Stimulated activated CD4-positive, alpha-beta T cell treated with anti-CD3 and anti-CD28 coated beads, Interleukin-12 subunit alpha, Interleukin-12 subunit beta, amount 100 ng/mL, for 4 hours (primary cell): ENCODE measurements around the gene TRPM3.

Source experiments
- DNase-seq: peaks from one replicate; pipeline ENCODE4 v3.0.0-alpha.2; 2020

Gene TRPM3

DNA sequence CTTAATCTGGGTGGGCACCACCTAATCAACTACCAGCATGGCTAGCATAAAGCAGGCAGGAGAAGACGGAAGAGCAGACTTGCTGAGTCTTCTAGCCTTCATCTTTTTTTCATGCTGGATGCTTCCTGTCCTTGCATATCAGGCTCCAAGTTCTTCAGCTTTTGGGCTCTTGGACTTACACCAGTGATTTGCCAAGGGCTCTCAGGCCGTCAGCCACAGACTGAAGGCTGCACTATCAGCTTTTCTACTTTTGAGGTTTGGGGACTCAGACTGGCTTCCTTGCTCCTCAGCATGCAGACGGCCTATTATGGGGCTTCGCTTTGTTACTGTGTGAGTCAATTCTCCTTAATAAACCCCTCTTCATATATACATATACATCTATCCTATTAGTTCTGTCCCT, 180.2 kb downstream of the TRPM3 start:
- DNase-seq, result no peak

DNA sequence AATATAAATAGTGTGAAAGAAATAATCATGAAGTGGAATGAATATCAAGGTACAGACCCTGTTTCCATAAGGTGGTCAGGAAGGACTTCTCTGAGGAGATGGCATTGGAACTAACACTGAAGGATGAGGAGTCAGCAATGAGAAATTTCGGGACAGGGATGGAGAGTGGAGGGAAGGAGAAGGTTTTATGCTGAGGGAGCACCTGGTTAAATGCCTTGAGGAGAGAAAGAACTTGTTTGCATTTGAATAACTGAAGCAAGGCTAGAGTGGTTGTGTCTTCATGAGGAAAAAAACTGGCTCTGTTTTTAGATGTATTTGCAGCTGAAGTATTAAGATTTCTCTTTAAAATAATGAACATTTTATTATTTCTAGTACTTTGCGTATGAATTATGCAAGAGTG, 180.8 kb downstream of the TRPM3 start:
- DNase-seq, result no peak

DNA sequence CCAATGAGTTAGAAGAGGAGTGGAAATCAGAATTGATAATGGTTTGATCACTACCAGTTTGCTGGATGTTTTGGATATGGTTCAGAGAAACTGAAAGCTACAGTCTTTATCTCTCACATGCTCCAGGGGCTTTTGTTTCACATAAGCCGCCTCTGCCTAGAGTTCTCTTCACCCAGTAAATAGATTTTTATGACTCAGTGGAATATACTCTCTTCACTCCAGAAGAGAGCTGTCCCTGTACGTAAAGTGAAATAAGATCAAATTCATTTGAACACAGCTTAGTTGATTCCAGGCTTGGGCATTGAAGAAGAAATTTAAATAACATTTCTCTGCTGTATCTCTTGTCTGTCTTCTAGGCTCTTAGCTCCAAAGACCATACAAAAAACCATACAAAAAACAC, 184.9 kb downstream of the TRPM3 start:
- no peak for DNase-seq

DNA sequence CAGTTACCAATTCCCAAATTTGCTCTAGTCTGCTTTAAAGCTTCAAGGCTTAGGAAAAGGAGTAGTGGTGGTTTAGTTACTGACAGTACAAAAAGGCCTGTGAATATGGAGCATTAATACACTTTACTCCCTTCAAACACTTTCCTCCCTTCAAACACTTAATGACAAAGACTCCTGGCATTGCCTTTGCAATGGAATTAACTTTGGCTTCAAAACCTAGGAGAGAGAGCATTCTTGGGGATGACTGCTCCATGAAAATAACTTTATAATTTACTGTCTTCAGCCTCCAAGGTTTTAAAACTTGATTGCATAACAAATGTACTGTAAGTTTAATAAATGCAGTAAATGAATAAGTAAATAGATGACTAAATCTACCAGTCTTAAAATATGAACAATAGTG, 185.6 kb downstream of the TRPM3 start:
- no peak for DNase-seq

DNA sequence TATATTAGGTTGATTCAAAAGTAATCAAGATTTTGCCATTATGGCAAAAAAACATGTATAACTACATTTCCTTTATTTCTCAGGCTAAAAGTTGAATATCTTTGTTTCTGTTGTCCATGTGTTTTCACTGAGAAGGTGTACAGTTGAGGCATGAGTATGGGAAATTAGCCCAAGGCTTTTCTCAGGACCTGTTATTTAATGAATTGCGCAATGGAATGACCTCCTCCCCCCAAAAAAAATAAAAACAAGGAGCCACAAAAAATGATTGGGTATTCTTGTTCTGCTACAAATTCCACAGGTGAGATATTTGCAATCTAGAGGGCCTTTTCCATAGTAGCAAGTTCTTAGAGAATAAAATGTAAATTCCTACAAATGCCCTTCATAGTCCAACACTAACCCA, 186.8 kb downstream of the TRPM3 start:
- no peak for DNase-seq

DNA sequence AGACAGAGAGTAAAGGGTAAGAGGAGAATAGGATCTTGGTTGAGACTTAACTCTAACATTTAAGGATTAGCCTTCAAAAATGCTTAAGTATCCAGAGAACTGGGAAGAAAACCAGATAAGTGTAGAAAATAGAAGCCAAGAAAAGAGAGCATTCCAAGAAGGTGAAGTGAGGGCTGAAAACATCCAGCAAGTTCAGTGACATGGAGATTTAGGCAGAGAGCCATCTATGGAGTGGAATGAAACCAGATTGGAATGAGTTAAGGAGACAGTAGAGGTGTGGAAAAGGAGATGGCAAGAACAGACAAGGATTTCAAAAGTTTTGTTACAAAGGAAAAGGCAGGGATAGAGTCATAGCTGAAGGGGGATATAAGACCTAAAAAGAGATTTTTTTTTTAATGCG, 188.1 kb downstream of the TRPM3 start:
- no peak for DNase-seq

DNA sequence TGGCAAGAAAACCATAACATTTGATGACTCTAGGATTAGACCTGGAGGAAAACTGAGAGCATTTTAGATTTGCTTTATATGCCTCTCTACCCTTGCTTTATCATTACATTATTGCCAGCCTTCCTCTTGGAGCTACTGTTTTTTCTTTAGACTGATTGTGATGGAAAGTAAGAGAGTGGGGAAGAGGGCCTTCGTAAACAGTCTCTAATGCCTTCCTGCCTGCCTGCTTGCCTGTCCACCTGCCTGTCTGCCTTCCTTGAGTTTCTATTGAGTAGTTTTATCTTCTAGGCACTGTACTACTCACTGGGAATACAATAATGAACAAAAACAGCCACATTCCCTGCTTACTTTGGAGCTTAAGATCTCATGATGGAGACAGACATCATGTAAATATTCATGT, 189.3 kb downstream of the TRPM3 start:
- DNase-seq, result no peak

DNA sequence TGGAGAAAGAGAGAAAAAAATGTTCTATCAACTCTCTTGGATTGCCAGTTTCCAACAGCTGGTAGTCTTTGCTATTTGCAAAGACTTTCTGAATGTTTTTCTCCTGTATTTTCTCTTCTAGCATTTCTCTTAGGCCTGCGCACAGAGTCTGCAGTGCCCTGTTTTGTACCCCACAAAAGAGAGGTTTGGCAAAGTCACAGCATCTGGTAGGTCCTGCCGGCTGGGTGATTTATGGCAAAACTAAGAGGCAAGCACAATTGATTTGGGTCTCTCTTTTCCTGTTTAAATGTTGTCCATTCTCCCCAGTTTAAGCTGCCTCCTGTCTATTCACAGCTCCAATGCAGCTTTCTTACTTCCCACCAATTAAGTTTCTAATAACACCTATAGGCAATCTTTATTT, 193.9 kb downstream of the TRPM3 start:
- DNase-seq, result no peak

DNA sequence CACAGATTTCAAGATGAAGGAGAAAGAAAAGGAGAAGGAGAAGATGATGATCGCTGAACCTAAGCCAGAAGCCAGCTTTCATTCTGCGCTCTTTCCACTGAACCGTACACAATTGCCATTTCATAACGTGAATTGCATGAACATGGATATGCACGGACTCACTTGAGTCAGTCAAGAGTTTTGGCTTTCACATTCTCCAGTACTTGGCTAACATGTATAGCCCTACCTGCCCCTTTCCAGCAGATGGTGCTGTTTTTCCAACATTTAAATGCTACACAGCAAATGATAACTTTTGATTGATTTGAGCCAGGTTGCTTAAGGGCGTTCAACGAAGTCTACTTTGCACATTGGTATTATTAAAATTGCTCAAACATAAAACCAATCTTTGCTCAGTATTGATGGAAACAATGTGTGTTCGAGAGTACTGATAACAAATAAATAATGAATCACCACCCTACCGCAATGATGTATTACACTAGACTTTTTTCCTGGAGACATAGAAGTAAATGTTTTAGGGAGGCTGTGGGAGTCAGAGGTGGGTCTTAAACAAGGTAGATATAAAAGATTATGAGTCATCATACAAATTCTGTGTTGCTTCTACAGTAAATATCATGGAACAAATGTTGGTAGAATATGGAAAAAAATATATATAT, 196.4 kb downstream of the TRPM3 start:
- DNase-seq, result no peak

DNA sequence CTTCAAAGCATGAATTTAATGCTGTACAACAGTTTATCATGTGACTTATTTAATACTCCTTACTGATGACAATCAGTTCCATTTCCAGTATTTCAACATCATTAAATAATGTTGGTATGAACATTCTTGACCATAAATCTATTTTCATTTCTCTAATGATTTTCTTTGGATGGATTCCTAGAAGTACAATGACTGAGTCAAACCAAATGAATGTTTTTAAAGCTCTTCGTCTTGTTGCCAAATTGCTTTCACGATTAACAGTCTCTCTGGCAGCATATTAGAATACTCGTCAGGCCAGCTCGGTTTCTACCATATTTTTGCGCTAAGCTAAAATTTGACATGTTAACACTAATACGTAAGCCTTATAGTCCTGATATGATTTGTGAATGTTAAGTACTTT, 197.0 kb downstream of the TRPM3 start:
- DNase-seq, result no peak

DNA sequence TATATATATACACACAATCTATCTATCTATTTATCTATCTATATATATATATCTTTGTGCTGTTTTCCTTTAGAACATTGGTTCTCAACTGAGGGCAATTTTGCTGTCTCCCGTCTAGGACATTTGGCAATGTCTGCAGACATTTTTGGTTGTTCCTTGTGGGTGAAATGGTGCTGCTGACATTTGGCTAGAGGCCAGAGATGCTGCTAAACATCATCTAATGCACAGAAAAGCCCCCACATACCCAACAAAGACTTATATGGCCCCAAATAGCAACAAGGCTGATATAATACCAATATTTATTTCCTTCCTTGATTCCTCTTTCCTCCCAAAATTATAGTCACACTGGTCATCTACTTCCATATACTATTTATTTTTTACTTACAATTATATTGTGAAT, 197.5 kb downstream of the TRPM3 start:
- DNase-seq, result no peak

DNA sequence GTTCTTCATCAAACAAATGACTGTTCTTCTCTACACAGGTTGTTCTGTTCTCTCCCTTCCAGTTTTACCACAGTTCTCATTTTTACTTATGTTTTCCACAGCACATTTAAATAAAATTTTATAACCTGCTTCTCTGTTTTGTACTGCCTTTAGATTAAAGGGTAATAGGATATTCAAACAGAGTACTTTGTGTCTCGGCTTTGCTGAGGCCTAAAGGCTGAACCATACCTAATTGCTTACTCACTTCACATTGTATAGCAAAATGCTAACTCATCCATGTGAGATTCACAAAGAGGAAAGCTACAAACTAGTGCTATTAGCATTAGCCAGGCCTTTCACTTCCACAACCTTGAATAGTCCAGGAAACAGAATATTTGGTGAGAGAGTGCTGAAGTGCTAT, 200.3 kb downstream of the TRPM3 start:
- no peak for DNase-seq

DNA sequence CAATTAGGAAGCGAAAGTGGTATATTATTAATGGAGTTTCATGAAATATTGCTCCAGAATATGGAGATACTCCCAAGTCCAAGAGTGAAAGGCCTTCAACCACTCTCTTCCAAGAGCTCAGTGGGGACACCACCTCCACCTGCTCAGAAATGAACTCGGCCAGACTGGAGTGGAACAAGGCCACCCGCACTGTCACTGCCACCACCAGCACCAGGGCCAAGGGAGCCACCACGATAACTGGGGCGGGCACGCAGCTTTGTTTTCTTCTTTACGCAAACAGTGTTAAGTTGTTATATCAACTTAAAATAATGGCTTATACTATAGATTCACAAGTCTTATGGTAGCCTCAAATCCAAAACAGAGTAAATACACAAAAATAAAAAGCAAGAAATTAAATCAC, 204.1 kb downstream of the TRPM3 start:
- DNase-seq, result no peak

DNA sequence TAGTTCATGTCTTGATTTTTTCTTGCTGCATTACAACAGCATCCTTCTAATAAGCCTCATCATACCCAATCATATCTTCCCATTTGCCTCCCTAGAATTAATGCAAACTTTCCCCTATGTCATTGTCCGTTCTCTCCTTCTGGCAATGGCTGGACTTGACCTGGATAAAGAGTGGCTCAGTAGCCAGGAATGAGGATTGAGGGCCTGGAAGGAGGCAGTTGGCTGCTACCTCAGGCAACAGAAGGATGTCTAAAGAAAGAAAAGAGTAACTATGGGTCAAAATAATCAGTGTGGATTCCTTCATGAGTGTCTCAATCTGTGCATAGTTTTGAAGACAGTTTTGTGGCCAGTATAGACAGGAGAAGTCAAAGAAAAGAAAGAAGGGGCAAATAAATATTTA, 209.6 kb downstream of the TRPM3 start:
- no peak for DNase-seq

DNA sequence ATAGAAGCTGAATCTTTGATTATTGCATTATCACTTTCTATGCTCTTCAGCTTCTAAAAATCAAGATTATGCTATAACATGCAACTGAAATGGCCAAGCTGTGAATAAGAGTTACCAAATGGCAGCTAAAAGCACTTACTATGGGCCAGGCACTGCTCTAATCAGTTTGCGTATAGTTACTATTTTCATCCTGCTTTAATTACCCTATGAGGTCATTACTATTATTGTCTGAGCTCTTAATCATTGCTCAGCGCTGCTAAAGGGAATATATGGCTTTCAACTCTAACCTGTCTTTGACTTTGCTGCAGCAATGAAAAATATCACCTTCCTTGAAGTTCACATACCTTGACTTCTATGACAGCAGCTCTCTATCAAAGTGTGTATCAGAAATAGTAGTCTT, 210.8 kb downstream of the TRPM3 start:
- no peak for DNase-seq

DNA sequence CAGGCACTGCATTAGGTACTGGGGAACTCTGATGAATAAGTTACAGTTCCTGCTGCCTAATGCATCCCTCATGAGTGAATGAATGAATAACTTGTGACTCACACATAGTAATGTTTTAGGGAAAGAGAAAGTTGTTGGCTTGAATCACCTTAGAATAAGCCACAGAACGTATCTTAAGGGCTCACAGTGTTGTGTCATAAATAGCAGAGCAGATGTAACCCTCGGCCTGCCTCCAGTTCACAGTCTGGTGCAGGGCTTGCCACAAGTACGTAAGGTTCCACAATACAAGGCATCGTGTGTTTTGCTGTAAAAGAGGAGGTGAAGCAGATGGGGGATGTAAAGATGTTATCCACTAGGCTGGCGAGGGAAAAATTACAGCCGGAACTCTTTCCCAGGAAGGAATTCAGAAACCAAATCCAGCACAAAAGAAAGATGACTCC, 218.7 kb downstream of the TRPM3 start:
- DNase-seq, result no peak

DNA sequence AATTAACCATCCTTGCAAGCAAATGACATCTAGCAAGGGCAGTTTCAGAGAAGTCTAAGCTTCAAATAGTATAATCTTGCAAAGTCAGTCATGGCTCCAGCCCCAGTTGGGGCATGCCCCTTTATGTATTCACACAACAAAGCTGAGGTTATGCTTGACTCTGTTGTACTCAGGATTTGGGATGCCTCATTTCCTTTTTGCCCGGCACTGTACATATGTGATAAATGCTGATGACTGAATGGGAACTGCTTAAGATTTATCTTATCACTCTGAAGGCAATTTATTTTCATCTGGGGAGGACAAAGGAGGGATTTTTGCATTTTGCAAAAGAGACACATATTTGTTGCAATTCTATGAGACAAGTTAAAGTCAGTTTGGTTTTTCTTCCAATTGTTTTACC, 219.2 kb downstream of the TRPM3 start:
- DNase-seq, result no peak

DNA sequence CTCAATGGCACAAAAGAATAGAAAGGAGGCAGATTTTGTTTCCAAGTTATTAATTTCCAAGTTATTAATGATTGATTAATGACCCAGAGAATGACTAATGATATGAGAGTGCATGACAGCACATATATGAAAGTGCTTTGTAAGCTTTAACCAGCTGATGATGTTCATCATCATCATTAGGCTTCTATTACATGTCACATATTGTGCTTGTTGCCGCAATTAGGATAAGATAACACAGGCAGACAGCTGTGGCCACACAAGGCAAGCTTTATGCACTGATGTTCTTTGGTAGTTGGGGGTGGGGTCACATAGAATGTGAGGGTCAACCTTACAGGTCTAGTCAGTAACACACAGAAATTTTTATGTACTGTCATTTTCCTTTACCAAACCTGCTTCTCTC, 219.7 kb downstream of the TRPM3 start:
- DNase-seq, result no peak

DNA sequence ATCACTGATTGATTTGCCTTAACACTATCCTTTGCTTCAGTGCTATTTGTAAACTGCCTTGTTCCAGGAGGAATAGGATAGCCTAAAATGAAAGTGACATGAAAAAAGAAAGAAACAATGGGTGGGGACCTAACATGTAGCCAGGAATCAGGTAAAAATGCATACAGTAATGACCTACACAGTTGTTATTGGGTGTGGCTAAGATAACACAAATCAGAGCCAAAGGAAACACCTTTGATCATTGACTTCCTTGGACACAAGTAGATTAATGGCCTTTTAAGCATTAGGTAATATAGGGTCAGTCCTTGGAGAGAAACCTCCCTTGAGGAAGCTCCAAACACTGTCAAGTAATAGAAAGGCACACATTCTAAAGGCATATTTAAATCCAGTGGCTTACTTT, 220.4 kb downstream of the TRPM3 start:
- DNase-seq, result no peak

DNA sequence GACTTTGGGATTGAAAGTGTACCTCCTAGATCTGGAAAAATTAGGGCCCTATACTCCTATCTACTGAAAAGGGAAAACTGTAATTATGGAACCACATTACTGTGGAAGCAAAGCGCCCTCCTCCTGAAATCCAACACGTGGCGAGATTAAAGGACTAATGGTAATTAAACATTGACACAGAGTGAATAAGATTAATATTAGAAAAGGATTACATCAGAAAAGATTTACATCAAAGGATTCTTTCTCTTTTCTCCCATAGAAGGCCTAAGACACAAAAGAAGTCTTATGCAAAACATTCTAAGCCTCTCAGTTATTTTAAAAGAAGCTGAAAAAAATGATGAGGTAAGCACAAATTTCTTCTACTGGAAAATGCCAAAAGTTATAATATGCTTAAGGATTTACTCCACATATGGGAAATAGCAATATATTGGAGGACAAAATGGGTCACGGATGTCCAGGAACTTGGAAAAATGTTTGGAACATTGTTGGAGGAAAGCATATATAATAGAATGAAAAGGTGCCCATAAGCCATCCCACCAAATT, 227.8 kb downstream of the TRPM3 start:
- DNase-seq, result no peak

DNA sequence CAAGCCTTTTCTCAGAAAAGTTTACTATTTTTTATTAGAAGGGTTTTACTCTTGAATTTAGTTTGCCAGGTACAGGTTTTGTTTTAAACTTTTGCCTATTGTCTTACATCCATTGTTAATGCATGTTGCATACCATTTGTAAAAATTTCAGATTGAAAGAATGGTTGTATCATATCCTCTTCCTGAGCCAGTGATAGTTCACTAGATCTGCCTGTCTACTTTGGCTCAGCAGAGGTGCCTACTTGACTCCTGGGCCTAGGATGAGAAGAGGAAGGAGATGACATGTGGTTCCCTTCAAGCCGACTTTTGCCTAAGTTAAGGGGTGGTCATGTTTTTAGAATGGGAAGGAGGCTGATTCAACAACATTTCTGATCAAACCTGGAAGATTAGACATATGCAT, 232.9 kb downstream of the TRPM3 start:
- DNase-seq, result no peak

DNA sequence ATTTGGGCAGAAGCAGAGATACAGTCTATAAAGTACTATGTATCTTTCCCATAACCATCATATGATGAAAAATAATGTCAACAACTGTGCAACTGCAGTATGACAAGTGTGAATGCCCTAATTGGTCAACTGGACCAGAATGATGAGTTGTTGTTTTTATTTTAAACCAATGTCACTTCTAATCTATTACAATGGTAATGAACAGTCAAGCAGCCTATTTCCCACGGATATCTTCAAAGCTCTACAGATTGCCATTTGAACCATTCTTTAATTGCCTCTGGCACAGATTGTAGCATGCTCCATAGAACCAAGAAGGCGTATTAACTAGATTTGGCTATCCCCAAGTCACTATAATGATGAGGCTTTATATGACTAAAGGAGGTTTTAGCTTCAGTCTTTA, 233.6 kb downstream of the TRPM3 start:
- no peak for DNase-seq

DNA sequence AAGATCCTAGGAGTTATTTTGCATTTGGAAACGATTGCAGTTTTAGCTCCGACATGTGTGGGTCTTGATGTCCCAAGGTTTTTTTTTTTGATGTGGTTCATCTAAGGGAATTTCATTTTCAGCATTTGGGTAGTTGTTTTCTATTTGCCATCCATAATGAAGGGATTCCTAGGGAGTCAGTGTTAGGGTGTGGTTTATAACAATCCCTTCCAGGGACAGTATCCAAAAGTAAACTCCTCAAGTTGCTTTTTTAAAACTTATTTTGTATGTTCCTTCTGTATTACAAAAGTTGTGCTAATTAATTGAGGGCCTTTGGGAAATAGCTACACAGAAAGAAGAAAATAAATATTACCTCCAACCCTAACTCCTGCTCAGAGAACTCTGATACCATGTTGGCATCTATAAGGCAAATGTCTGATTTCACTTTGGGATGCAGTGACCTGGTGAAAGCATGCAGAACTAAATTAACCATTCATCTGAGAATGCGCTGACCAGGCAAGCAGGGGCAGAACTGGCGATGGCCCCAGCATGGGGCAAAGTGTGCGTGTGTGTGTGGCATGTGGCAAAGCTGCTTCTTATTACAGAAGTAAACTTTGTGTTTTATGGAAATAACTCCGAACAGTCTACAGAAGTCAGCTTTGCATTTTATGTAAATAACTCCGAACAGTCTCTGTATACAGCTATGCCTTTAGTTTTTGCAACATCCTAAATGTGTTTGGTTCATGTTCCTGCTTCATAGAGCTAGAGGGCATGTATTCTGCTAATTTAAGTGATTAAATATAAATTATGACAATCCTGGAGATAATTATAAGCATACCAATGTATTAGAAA, 237.2 kb downstream of the TRPM3 start:
- DNase-seq, result no peak

DNA sequence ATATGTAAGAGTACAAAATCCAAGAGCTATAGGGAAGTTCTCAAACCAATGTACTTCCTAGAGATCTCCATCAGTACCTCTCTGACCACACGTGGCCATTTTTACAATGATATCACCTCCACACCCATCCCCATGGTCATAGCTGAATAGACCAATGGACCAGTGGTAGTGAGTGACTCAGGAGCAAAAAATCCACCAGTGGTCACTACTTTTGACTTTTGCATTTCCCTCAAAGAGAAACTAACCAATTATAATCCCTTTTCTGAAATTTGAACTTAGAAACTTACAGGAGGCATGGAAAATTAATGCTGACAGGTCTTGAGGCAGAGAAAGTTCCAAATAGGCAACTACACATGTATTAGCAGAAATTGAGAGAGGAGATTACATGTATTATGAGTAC, 238.4 kb downstream of the TRPM3 start:
- DNase-seq, result no peak

DNA sequence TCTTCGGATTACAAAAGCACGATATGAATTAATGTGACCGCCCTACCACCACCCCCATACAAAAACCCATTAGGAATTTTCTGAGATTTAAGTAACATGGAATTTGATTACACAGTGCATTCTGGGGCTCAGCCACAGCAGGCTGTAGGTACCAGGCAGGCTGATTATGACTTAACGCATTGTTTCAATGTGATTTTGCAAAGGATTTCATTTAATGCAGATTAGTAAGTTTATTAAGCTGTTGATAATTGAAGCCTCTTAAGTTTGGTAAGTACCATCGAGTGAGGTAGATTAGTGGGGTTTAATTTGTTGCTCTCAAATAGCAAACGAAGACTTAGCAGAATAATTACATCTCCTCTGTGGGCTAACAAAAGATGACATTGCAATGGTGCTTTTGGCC, 240.1 kb downstream of the TRPM3 start:
- DNase-seq, result no peak
